HepG2 (cell line): ENCODE data around the gene ALMS1. TPM values are rescaled to one million over a fixed set of nuclear protein-coding genes. Genes with fewer than 3 reads are reported as not detected.

Experiments used
- BRCA1 ChIP-seq: sonication (generic); formaldehyde crosslinking; IDR thresholded peaks from 2 replicates; pipeline ENCODE4 v1.4.0; 2020; ENCODE audit warnings: missing genetic modification reagents
- CCAR2 ChIP-seq: fragments of 200-400 bp; formaldehyde crosslinking; optimal IDR thresholded peaks from 2 replicates; pipeline ENCODE3; 2018; ENCODE audit warnings: low read depth, mild to moderate bottlenecking, low read length, moderate library complexity
- EHMT2 ChIP-seq: fragments of 200-600 bp; sonication (generic); IDR thresholded peaks from 2 replicates; pipeline ENCODE4 v1.7.0; 2017; ENCODE audit warnings: antibody characterized with exemption, low read depth, low read length, borderline replicate concordance
- FOXA3 ChIP-seq: IDR thresholded peaks from 2 replicates; pipeline ENCODE4 v1.6.1; 2016; ENCODE audit warnings: missing genetic modification reagents, missing compliant biosample characterization
- FOXP1 ChIP-seq, 2 experiments: fragments of 450-650 bp in 1 of 2; IDR thresholded peaks; 2 replicates each; pipeline ENCODE4 v1.6.1; 2017 to 2018; ENCODE audit warnings: antibody characterized with exemption in 1 of 2
- HDAC1 ChIP-seq: sonication (generic); formaldehyde crosslinking; IDR thresholded peaks from 2 replicates; pipeline ENCODE4 v1.5.1; 2020; ENCODE audit warnings: mild to moderate bottlenecking, missing genetic modification reagents
- HNF4A ChIP-seq: sonication (generic); formaldehyde crosslinking; IDR thresholded peaks from 2 replicates; pipeline ENCODE4 v1.4.0; 2020; ENCODE audit warnings: missing genetic modification reagents
- IKZF1 ChIP-seq: fragments of 450-650 bp; IDR thresholded peaks from 2 replicates; pipeline ENCODE4 v1.7.1; 2016
- KDM5A ChIP-seq: fragments of 200-600 bp; sonication (generic); IDR thresholded peaks from 2 replicates; pipeline ENCODE4 v1.7.0; 2018; ENCODE audit warnings: antibody characterized with exemption, mild to moderate bottlenecking, low read length, borderline replicate concordance
- MAFF ChIP-seq: IDR thresholded peaks from 2 replicates; pipeline ENCODE4 v1.6.1; 2011; ENCODE audit warnings: low read depth, low read length, improper control_type of control experiment
- MTA1 ChIP-seq: sonication (generic); formaldehyde crosslinking; IDR thresholded peaks from 2 replicates; pipeline ENCODE4 v1.4.0; 2020; ENCODE audit warnings: missing genetic modification reagents, mild to moderate bottlenecking, borderline replicate concordance
- REL ChIP-seq: sonication (generic); formaldehyde crosslinking; conservative IDR thresholded peaks from 2 replicates; pipeline ENCODE4 v1.8.0; 2022; ENCODE audit warnings: mild to moderate bottlenecking, missing genetic modification reagents, moderate library complexity
- SMARCE1 ChIP-seq: fragments of 450-650 bp; IDR thresholded peaks from 2 replicates; pipeline ENCODE4 v1.6.1; 2017; ENCODE audit warnings: borderline replicate concordance
- SYNCRIP ChIP-seq: fragments of 200-400 bp; formaldehyde crosslinking; IDR thresholded peaks from 2 replicates; pipeline ENCODE4 v1.6.1; 2018; ENCODE audit warnings: mild to moderate bottlenecking, low read depth, low read length; ENCODE audit not compliant: insufficient read depth
- TBL1XR1 ChIP-seq: fragments of 150-350 bp; IDR thresholded peaks from 2 replicates; pipeline ENCODE4 v1.6.1; 2014; ENCODE audit warnings: borderline replicate concordance, low read length; ENCODE audit not compliant: partially characterized antibody
- XBP1 ChIP-seq: sonication (generic); formaldehyde crosslinking; IDR thresholded peaks from 2 replicates; pipeline ENCODE4 v1.5.0; 2020; ENCODE audit warnings: missing genetic modification reagents
- ZBTB7B ChIP-seq: sonication (generic); formaldehyde crosslinking; IDR thresholded peaks from 2 replicates; pipeline ENCODE4 v1.4.0; 2020; ENCODE audit warnings: missing genetic modification reagents
- ZFYVE20 ChIP-seq: sonication (generic); formaldehyde crosslinking; IDR thresholded peaks from 2 replicates; pipeline ENCODE4 v1.8.0; 2023; ENCODE audit warnings: low read depth, mild to moderate bottlenecking, moderate library complexity, missing genetic modification reagents, borderline replicate concordance
- ZNF101 ChIP-seq: sonication (generic); formaldehyde crosslinking; IDR thresholded peaks from 2 replicates; pipeline ENCODE4 v1.4.0; 2020; ENCODE audit warnings: mild to moderate bottlenecking, low read depth, missing genetic modification reagents, borderline replicate concordance
- ZNF326 ChIP-seq: sonication (generic); formaldehyde crosslinking; IDR thresholded peaks from 2 replicates; pipeline ENCODE4 v1.4.0; 2020; ENCODE audit warnings: missing genetic modification reagents, borderline replicate concordance
- ZNF354B ChIP-seq: sonication (generic); formaldehyde crosslinking; IDR thresholded peaks from 2 replicates; pipeline ENCODE4 v1.8.0; 2022; ENCODE audit warnings: mild to moderate bottlenecking, missing genetic modification reagents
- ZNF468 ChIP-seq: sonication (generic); formaldehyde crosslinking; IDR thresholded peaks from 2 replicates; pipeline ENCODE4 v1.8.0; 2022; ENCODE audit warnings: mild to moderate bottlenecking, moderate library complexity, missing genetic modification reagents
- ZNF484 ChIP-seq: sonication (generic); formaldehyde crosslinking; IDR thresholded peaks from 2 replicates; pipeline ENCODE4 v1.5.1; 2020; ENCODE audit warnings: mild to moderate bottlenecking, low read depth, missing genetic modification reagents, borderline replicate concordance
- ZNF703 ChIP-seq: sonication (generic); formaldehyde crosslinking; IDR thresholded peaks from 2 replicates; pipeline ENCODE4 v1.5.1; 2020; ENCODE audit warnings: missing genetic modification reagents, mild to moderate bottlenecking, moderate library complexity, borderline replicate concordance
- ZNF788 ChIP-seq: sonication (generic); formaldehyde crosslinking; IDR thresholded peaks from 2 replicates; pipeline ENCODE4 v1.5.0; 2020; ENCODE audit warnings: mild to moderate bottlenecking, missing genetic modification reagents, borderline replicate concordance
- polyA plus RNA-seq, 8 experiments: library from polyadenylated mRNA; depleted of rRNA in 3 of 8; stranded (reverse) in 7 of 8; unstranded in 1 of 8; fragments of >200 nt; fragmentation: Illumina TruSeq in 4 of 8; extraction: Trizol in 4 of 8; gene quantifications; 2 replicates each; pipeline versions ENCODE4 v1.2.1 to v1.2.3, GENCODE V29; 2011 to 2016; ENCODE audit warnings: low read depth in 4 of 8, missing spikeins in 1 of 8, mixed read lengths in 1 of 8; ENCODE audit not compliant: insufficient read depth in 1 of 8
- total RNA-seq, 5 experiments: library from RNA; depleted of rRNA; stranded (reverse); fragments of >200 nt; fragmentation: Illumina TruSeq; extraction: Trizol; gene quantifications; 2 replicates each; pipeline ENCODE4 v1.2.3, GENCODE V29; 2016; ENCODE audit warnings: low read depth in 1 of 5
- TF ChIP-seq, protein P1 (sequence below): sonication (generic); formaldehyde crosslinking; IDR thresholded peaks from 2 replicates; pipeline ENCODE4 v1.9.0; 2021; ENCODE audit warnings: missing genetic modification reagents, borderline replicate concordance
- TF ChIP-seq, protein P2 (sequence below): sonication (generic); formaldehyde crosslinking; IDR thresholded peaks from 2 replicates; pipeline ENCODE4 v1.4.0; 2020; ENCODE audit warnings: missing genetic modification reagents, mild to moderate bottlenecking, borderline replicate concordance

ALMS1 gene
- total and polyA plus RNA-seq, 2 of the 13 experiments (the other 11 are each of a cell fraction or from before 2014, with no cell fraction given) = 12.9 to 21.2 TPM

GRCh38 chr2:73385504-73386341, at the start of gene ALMS1 (continued):
- no peak for TF ChIP-seq ZNF468
- no peak for TF ChIP-seq SYNCRIP
- TF ChIP-seq ZNF788 (CRISPR knock-in tag) = peak; percentile 89; the same call in 1 of the 2 replicates
- TF ChIP-seq ZBTB7B (CRISPR knock-in tag) = peak; percentile 53; the same call in 1 of the 2 replicates
- TF ChIP-seq, protein P1, sequence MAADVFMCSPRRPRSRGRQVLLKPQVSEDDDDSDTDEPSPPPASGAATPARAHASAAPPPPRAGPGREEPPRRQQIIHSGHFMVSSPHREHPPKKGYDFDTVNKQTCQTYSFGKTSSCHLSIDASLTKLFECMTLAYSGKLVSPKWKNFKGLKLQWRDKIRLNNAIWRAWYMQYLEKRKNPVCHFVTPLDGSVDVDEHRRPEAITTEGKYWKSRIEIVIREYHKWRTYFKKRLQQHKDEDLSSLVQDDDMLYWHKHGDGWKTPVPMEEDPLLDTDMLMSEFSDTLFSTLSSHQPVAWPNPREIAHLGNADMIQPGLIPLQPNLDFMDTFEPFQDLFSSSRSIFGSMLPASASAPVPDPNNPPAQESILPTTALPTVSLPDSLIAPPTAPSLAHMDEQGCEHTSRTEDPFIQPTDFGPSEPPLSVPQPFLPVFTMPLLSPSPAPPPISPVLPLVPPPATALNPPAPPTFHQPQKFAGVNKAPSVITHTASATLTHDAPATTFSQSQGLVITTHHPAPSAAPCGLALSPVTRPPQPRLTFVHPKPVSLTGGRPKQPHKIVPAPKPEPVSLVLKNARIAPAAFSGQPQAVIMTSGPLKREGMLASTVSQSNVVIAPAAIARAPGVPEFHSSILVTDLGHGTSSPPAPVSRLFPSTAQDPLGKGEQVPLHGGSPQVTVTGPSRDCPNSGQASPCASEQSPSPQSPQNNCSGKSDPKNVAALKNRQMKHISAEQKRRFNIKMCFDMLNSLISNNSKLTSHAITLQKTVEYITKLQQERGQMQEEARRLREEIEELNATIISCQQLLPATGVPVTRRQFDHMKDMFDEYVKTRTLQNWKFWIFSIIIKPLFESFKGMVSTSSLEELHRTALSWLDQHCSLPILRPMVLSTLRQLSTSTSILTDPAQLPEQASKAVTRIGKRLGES (CRISPR knock-in tag) = 0 out of 2 replicates have a peak, but pooled peaks have one; percentile 34
- TF ChIP-seq ZNF703 (CRISPR knock-in tag) = no peak
- no peak for TF ChIP-seq MAFF
- TF ChIP-seq EHMT2 = no peak
- no peak; the same call in 1 of the 2 replicates for TF ChIP-seq ZNF101 (CRISPR knock-in tag)
- TF ChIP-seq HNF4A (CRISPR knock-in tag) = no peak; the same call in none of the 2 replicates
- TF ChIP-seq HDAC1 = peak; percentile 84
- TF ChIP-seq XBP1 (CRISPR knock-in tag) = no peak
- TF ChIP-seq TBL1XR1 = no peak
- TF ChIP-seq ZNF354B (CRISPR knock-in tag) = no peak
- peak; percentile 55; the same call in 1 of the 2 replicates for TF ChIP-seq MTA1 (CRISPR knock-in tag)
- TF ChIP-seq FOXA3 = peak; percentile 29; the same call in 1 of the 2 replicates
- TF ChIP-seq FOXP1 (IDR thresholded peaks at IDR 0.05) = no peak
- no peak for TF ChIP-seq FOXP1 (CRISPR knock-in tag; IDR thresholded peaks at IDR 0.05)
- TF ChIP-seq BRCA1 (CRISPR knock-in tag) = no peak
- no peak for TF ChIP-seq SMARCE1
- TF ChIP-seq CCAR2 = no peak
- TF ChIP-seq REL = 0 out of 2 replicates have a peak, but pooled peaks have one; percentile 12
- no peak for TF ChIP-seq ZNF484
- TF ChIP-seq KDM5A = peak; percentile 63; the same call in 1 of the 2 replicates
- no peak for TF ChIP-seq IKZF1
- TF ChIP-seq ZNF326 (CRISPR knock-in tag) = no peak
- TF ChIP-seq, protein P2, sequence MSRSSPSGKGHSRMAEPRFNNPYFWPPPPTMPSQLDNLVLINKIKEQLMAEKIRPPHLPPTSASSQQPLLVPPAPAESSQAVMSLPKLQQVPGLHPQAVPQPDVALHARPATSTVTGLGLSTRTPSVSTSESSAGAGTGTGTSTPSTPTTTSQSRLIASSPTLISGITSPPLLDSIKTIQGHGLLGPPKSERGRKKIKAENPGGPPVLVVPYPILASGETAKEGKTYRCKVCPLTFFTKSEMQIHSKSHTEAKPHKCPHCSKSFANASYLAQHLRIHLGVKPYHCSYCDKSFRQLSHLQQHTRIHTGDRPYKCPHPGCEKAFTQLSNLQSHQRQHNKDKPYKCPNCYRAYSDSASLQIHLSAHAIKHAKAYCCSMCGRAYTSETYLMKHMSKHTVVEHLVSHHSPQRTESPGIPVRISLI (CRISPR knock-in tag) = no peak; the same call in 1 of the 2 replicates
- TF ChIP-seq ZFYVE20 (CRISPR knock-in tag) = no peak
